Esophagus muscularis mucosa (tissue), 4 donors: ENCODE results near the gene OBP2B. TPM values are rescaled to one million over a fixed set of nuclear protein-coding genes. Genes with fewer than 3 reads are reported as not detected.
"Not testable (repeated sequence)": the region's sequence is repeated elsewhere in the genome, so short reads cannot be mapped to it uniquely, and the experiment has no call there.

ENCODE experiments used
- DNase-seq: peaks from one replicate; pipeline ENCODE4 v3.0.0-alpha.2; 2017; ENCODE audit errors: extremely low spot score
- H3K27ac ChIP-seq, 4 donors: fragments of 200-600 bp; sonication (generic); replicated peaks in 1 of 4; 1 replicate in 3 of 4; 2 replicates in 1 of 4; pipeline ENCODE4 v1.5.1; 2016 to 2019; ENCODE audit warnings: mild to moderate bottlenecking in 1 of 4
- H3K27me3 ChIP-seq, 4 donors: fragments of 200-600 bp; sonication (generic); one replicate each; pipeline versions ENCODE4 v1.5.1 to v1.6.0; 2016 to 2019
- H3K36me3 ChIP-seq, 4 donors: fragments of 200-600 bp; sonication (generic); one replicate each; pipeline ENCODE4 v1.5.1; 2016 to 2019
- H3K4me1 ChIP-seq, 4 donors: fragments of 200-600 bp; sonication (generic); one replicate each; pipeline ENCODE4 v1.5.1; 2016 to 2019
- H3K4me3 ChIP-seq, 4 donors: fragments of 200-600 bp; sonication (generic); 1 replicate in 2 of 4; 2 replicates in 2 of 4; pipeline ENCODE4 v1.5.1; 2016 to 2019; ENCODE audit warnings: mild to moderate bottlenecking in 4 of 4, moderate library complexity in 1 of 4
- H3K9me3 ChIP-seq, 4 donors: fragments of 200-600 bp; sonication (generic); 1 replicate in 3 of 4; 2 replicates in 1 of 4; pipeline ENCODE4 v1.5.1; 2016 to 2019
- CTCF ChIP-seq, 3 experiments: fragments of 200-600 bp in 2 of 3; fragments of 450-650 bp in 1 of 3; sonication (generic) in 2 of 3; IDR thresholded peaks; one replicate each; pipeline ENCODE4 v1.5.1; 2017 to 2019; ENCODE audit warnings: antibody characterized with exemption in 3 of 3, mild to moderate bottlenecking in 2 of 3, moderate library complexity in 1 of 3
- EP300 ChIP-seq: sonication (generic); formaldehyde crosslinking; IDR thresholded peaks from one replicate; pipeline ENCODE4 v1.6.1; 2017; ENCODE audit warnings: antibody characterized with exemption
- POLR2A ChIP-seq: fragments of 450-650 bp; IDR thresholded peaks from one replicate; pipeline ENCODE4 v1.6.1; 2017; ENCODE audit warnings: antibody characterized with exemption, moderate library complexity, mild to moderate bottlenecking, low read depth
- POLR2AphosphoS5 ChIP-seq, 2 donors: sonication (generic); formaldehyde crosslinking; IDR thresholded peaks; one replicate each; pipeline ENCODE4 v1.6.1; 2017; ENCODE audit warnings: antibody characterized with exemption in 2 of 2
- WGBS: methylation state at CpG from one replicate; pipeline ENCODE4 v1.1.5; 2018; 5-methylcytosine and 5-hydroxymethylcytosine counted together
- intact Hi-C: fragments of 100-400 bp; cut with DNase I; formaldehyde crosslinking; loops from one replicate; pipeline ENCODE4 v1.15.1; 2023
- total RNA-seq, 4 donors: library from RNA; depleted of rRNA; stranded (reverse); fragments of >200 nt; gene quantifications; one replicate each; pipeline versions ENCODE4 v1.1.0 to v1.2.1, GENCODE V29; 2016

OBP2B gene
- total RNA-seq, 4 donors from 2014 or later, result not detected

- 85% methylated on average over 5 of the region's 5 CpGs for WGBS
- H3K4me3 ChIP-seq, result no peak overlapping the region
- H3K36me3 ChIP-seq, result no peaks in the 10 kb centered on the region
- H3K27ac ChIP-seq, result no peak overlapping the region
- H3K4me1 ChIP-seq, result peaks cover 0 to 9% (median 6%) of the 10 kb centered on the region in 4 donors
- no peak for DNase-seq
- H3K9me3 ChIP-seq, result no peaks in the 10 kb centered on the region
- intact Hi-C loops, result no loop called here
- TF ChIP-seq CTCF (IDR thresholded peaks at IDR 0.05), result no peak
- no peak for TF ChIP-seq POLR2AphosphoS5 (IDR thresholded peaks at IDR 0.05)
- TF ChIP-seq POLR2A, result no peak
- no peak for TF ChIP-seq EP300
- peaks cover 0 to 34% (median 3%) of the 10 kb centered on the region in 4 donors for H3K27me3 ChIP-seq
Measured at GRCh38 chr9:133180953-133181352, 28.1 kb downstream of the OBP2B start.

GRCh38 chr9:133173056-133173455 is 36.0 kb downstream of the OBP2B start:
- no peaks in the 10 kb centered on the region for H3K4me1 ChIP-seq
- no peak overlapping the region for H3K4me3 ChIP-seq
- intact Hi-C loops, result no loop called here
- peaks cover 0 to 24% (median 0%) of the 10 kb centered on the region in 4 donors for H3K27me3 ChIP-seq
- WGBS, result 74% methylated on average over 7 of the region's 7 CpGs
- no peak for DNase-seq
- H3K36me3 ChIP-seq, result no peaks in the 10 kb centered on the region
- no peak overlapping the region for H3K27ac ChIP-seq
- TF ChIP-seq POLR2A, result no peak
- TF ChIP-seq POLR2AphosphoS5 (IDR thresholded peaks at IDR 0.05), result no peak
- no peak for TF ChIP-seq EP300
- TF ChIP-seq CTCF (IDR thresholded peaks at IDR 0.05), result no peak
- H3K9me3 ChIP-seq, result no peaks in the 10 kb centered on the region

GRCh38 chr9:133171161-133171961 is 37.7 kb downstream of the OBP2B start:
- TF ChIP-seq POLR2AphosphoS5 (IDR thresholded peaks at IDR 0.05) (no peak), EP300 (no peak), CTCF (IDR thresholded peaks at IDR 0.05) (no peak), POLR2A (no peak)
- no peak for DNase-seq
- WGBS, result 74% methylated on average over 14 of the region's 29 CpGs
- Histone ChIP-seq H3K36me3 (no peaks in the 10 kb centered on the region), H3K4me3 (no peak overlapping the region), H3K4me1 (no peaks in the 10 kb centered on the region), H3K27ac (no peak overlapping the region), H3K9me3 (no peaks in the 10 kb centered on the region), H3K27me3 (peaks cover 0 to 21% (median 0%) of the 10 kb centered on the region in 4 donors)
- intact Hi-C loops, result no loop called here

GRCh38 chr9:133170716-133171115 is 38.3 kb downstream of the OBP2B start:
- Histone ChIP-seq H3K4me1 (no peaks in the 10 kb centered on the region), H3K27ac (no peak overlapping the region), H3K9me3 (no peaks in the 10 kb centered on the region), H3K36me3 (no peaks in the 10 kb centered on the region), H3K27me3 (peaks cover 0 to 15% (median 0%) of the 10 kb centered on the region in 4 donors), H3K4me3 (no peak overlapping the region)
- 95% methylated on average over 11 of the region's 11 CpGs for WGBS
- TF ChIP-seq POLR2AphosphoS5 (IDR thresholded peaks at IDR 0.05) (no peak), POLR2A (no peak), CTCF (IDR thresholded peaks at IDR 0.05) (no peak), EP300 (no peak)
- intact Hi-C loops, result no loop called here
- no peak for DNase-seq

- intact Hi-C loops, H3K4me3 ChIP-seq, H3K9me3 ChIP-seq, DNase-seq, H3K36me3 ChIP-seq, H3K4me1 ChIP-seq, H3K27ac ChIP-seq: not testable (repeated sequence)
- peaks cover 0 to 15% (median 0%) of the 10 kb centered on the region in 4 donors for H3K27me3 ChIP-seq
- 91% methylated on average over 12 of the region's 12 CpGs for WGBS
Measured at GRCh38 chr9:133169687-133170086, 39.4 kb downstream of the OBP2B start.
